D721Med (cell line): ENCODE data around the gene RNF186.
"Not testable (repeated sequence)": the region's sequence is repeated elsewhere in the genome, so short reads cannot be mapped to it uniquely, and the experiment has no call there.

ENCODE experiments used
- DNase-seq: peaks from one replicate; pipeline ENCODE4 v3.0.0; 2011; ENCODE audit warnings: low spot score; ENCODE audit not compliant: insufficient read length
- FAIRE-seq: peaks from 2 replicates; lab custom pipeline; 2011; peaks lifted over from hg19 to GRCh38; lab: Jason Lieb, UNC
- TF ChIP-seq, protein P1 (sequence below): IDR thresholded peaks from 2 replicates; pipeline ENCODE4 v1.5.1; 2012; ENCODE audit warnings: mild to moderate bottlenecking, control low read depth; ENCODE audit not compliant: insufficient read depth; ENCODE audit errors: missing control alignments

The RNF186 gene

DNA sequence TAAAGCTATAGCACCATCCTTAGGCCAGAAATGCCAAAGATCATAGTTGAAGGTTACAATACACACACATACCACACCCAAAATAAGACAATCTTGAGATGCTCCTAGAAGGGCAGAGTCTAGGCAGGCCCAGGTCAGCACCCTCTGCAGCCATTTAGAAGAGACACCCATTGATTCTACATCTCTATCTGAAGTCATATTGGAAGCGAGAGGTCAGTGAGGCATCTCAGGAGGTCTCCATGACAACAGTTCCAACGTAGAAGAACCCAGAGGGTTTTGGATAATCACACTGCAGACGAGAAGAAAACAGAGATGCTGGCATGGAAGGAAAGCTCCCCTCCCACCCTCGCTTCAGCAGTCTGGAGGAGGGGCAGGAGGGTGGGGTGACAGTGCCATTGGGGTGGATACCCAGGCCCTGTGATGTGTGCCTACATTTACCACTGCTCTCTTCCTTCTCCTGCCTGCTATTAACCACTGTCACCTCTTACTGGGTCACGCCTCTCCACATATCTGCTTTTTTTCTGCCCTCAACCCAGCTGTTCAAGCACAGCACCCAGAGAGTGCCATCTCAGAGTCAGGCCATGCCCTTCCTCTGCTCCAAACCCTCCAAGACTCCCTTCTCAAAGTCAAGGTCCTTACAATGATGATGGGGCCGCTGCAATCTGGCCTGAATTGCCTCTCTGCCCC, 21.6 kb downstream of the RNF186 start:
- DNase-seq (no peak), FAIRE-seq (no peak)
- TF ChIP-seq, protein P1, sequence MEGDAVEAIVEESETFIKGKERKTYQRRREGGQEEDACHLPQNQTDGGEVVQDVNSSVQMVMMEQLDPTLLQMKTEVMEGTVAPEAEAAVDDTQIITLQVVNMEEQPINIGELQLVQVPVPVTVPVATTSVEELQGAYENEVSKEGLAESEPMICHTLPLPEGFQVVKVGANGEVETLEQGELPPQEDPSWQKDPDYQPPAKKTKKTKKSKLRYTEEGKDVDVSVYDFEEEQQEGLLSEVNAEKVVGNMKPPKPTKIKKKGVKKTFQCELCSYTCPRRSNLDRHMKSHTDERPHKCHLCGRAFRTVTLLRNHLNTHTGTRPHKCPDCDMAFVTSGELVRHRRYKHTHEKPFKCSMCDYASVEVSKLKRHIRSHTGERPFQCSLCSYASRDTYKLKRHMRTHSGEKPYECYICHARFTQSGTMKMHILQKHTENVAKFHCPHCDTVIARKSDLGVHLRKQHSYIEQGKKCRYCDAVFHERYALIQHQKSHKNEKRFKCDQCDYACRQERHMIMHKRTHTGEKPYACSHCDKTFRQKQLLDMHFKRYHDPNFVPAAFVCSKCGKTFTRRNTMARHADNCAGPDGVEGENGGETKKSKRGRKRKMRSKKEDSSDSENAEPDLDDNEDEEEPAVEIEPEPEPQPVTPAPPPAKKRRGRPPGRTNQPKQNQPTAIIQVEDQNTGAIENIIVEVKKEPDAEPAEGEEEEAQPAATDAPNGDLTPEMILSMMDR, result no peak

DNA sequence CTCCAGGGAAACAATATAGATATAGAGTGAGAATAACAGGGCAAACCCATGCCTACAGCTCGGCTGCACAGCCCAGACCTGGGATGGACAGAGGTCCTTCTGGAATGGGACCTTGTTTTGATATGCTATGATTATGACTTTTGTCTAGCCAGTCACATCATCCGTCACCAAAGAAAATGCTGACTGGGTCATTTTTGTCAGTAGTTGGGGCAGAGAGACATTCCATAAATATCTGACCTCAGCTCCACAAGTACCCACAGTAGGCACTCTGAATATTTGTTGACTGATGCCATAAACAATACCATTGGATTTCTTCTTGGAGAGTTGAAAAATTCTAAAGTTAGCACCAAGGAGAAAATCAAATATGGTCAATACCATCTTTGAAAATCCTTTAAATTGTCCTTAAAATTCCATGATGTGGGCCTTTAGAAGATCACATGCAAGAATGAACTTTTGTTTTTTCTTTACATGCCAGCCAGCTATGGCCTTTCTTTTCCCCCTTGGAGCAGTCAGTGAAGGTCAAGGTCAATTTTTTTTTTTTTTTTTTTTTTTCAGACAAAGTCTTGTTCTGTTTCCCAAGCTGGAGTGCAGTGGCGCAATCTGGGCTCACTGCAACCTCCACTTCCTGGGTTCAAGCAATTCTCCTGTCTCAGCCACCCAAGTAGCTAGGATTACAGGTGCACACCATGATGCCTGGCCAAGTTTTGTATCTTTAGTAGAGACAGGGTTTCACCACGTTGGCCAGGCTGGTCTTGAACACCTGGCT, 22.7 kb downstream of the RNF186 start:
- FAIRE-seq (no peak), DNase-seq (no peak)
- TF ChIP-seq, protein P1, result no peak

DNA sequence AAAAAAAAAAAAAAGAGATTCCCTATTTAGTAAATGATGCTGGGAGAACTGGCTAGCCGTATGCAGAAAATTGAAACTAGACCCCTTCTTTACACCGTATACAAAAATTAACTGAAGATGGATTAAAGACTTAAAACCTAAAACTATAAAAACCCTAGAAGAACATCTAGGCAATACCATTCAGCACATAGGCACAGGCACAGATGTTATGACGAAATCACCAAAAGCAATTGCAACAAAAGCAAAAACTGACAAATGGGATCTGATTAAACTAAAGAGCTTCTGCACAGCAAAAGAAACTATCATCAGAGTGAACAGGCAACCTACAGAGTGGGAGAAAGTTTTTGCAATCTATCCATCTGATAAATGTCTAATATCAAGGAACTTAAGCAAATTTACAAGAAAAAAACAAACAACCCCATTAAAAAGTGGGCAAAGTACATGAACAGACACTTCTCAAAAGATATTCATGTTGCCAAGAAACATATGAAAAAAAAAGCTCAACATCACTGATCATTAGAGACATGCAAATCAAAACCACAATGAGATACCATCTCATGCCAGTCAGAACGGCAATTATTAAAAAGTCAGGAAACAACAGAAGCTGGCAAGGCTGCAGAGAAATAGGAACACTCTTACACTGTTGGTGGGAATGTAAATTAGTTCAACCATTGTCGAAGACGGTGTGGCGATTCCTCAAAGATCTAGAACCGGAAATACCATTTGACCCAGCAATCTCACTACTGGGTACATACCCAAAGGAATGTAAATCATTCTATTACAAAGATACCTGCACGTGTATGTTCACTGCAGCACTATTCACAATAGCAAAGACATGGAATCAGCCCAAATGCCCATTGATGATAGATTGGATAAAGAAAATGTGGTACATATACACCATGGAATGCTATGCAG, 24.8 kb downstream of the RNF186 start:
- FAIRE-seq, DNase-seq: not testable (repeated sequence)

DNA sequence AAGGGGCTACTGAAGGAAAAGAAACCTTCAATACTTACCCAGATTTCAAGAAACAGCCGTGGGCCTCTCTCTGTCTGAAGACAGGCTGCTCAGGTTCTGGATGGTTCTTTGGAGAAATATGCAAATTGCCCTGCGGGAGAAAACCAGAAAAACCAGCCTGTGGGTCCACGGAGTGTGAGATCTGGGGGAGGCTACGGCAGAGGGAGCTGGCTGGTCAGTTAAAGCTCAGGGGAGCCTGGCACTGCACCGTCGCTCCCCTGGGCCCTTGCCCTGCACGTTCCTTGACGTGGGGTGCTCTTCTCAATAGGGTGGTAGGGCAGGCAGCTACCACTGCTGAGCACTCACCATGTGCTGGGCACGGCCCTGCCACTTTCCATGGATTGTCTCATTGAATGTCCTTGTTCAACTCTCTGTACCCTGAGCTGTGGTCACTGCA, 28.1 kb downstream of the RNF186 start:
- DNase-seq (no peak), FAIRE-seq (no peak)
- TF ChIP-seq, protein P1, result no peak

DNA sequence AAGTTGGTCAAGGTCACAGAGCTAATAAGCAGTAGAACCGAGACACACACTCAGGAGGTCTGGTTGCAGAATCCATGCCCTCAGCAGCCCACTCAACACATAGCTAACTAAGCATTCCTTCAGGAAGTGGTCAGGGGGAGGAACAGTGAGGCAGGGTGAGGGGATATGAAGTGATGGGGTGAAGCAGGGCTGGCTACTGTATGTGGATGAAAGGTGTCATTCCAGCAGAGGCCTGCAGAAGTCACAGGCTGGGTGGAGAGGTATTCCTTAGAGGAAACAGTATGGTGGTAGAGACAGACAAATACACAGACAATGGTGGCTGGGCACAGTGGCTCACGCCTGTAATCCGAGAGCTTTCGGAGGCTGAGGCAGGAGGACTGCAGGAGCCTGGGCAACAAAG, 29.4 kb downstream of the RNF186 start:
- TF ChIP-seq, protein P1, result no peak
- DNase-seq (no peak), FAIRE-seq (no peak)

DNA sequence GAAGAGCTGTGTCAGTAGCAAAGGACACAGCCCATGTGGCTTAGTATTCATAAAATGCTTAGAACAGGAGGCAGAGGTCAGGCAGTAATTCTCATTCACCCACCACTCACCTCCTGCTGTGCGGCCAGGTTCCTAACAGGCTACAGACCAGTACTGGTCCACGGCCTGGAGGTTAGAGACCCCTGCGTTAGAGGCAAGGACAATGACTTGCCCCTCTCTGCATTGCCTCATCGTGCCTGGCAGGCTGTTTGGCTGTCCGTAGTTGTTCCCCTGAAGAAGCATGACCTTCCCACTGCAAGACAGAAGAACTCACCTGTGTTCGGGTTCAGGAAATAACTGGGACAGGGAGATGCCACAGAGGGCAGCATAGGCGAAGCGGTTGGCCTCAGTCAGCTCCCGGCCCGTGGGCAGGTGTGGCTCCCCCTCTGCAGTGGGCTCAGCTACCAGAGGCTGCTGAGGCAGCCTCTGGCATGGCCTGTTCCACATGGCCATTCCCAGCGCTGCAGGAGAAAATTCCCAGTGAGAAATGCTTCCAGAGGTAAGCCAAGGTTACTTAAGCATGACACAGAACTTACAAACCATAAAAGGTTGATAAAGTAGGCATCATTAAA, 34.7 kb downstream of the RNF186 start:
- no peak for DNase-seq
- TF ChIP-seq, protein P1, result no peak
- no peak for FAIRE-seq

DNA sequence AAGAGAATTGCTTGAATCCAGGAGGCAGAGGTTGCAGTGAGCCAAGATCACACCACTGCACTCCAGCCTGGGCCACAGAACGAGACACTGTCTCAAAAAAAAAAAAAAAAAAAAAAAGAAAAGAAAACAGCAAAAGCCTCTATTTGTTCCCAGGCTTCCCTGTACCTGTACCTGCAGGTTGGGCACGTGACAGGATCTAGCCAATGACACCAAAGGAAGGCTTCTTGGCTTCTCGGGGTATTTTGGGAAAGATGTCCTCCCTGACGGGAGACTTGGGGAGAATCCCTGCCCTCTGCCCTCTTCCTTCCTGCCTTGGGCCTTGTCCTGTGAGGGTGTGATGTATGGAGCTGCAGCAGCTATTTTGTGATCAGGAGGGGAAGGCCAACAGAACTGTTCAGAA, 38.1 kb downstream of the RNF186 start:
- no peak for FAIRE-seq
- no peak for DNase-seq
- TF ChIP-seq, protein P1, result no peak
